KMS-11 (cell line): ENCODE data around the gene ADGRG1.

ENCODE experiments used
- H2AFZ ChIP-seq: fragments of 200-600 bp; sonication (generic); 2 replicates; pipeline ENCODE4 v1.6.1; 2016; ENCODE audit warnings: antibody characterized with exemption, mixed run types, low read depth
- H3K27ac ChIP-seq: fragments of 200-600 bp; sonication (generic); 2 replicates; pipeline ENCODE4 v1.6.1; 2016; ENCODE audit warnings: mild to moderate bottlenecking, mixed run types
- H3K27me3 ChIP-seq: fragments of 200-600 bp; sonication (generic); 2 replicates; pipeline ENCODE4 v1.6.1; 2017; ENCODE audit warnings: mild to moderate bottlenecking, low read depth, mixed run types, moderate library complexity; ENCODE audit not compliant: insufficient read depth
- H3K36me3 ChIP-seq: fragments of 200-600 bp; sonication (generic); 2 replicates; pipeline ENCODE4 v1.6.1; 2017; ENCODE audit warnings: mild to moderate bottlenecking, mixed run types; ENCODE audit not compliant: insufficient read depth
- H3K4me1 ChIP-seq: fragments of 200-600 bp; sonication (generic); 2 replicates; pipeline ENCODE4 v1.6.1; 2016; ENCODE audit warnings: mild to moderate bottlenecking, low read depth, mixed run types; ENCODE audit not compliant: poor library complexity, severe bottlenecking
- H3K4me2 ChIP-seq: fragments of 200-600 bp; sonication (generic); 2 replicates; pipeline ENCODE4 v1.7.0; 2016; ENCODE audit warnings: mild to moderate bottlenecking, mixed run types
- H3K4me3 ChIP-seq: fragments of 200-600 bp; sonication (generic); IDR thresholded peaks from 2 replicates; pipeline ENCODE4 v1.6.1; 2017; ENCODE audit warnings: low read depth, low read length, mixed read lengths; ENCODE audit not compliant: insufficient read depth
- H3K79me2 ChIP-seq: fragments of 200-600 bp; sonication (generic); 2 replicates; pipeline ENCODE4 v1.6.1; 2016; ENCODE audit warnings: low read depth, mixed run types; ENCODE audit not compliant: insufficient read depth
- H3K9ac ChIP-seq: fragments of 200-600 bp; sonication (generic); 2 replicates; pipeline ENCODE4 v1.6.1; 2016; ENCODE audit warnings: mild to moderate bottlenecking, mixed run types
- H4K20me1 ChIP-seq: fragments of 200-600 bp; sonication (generic); 2 replicates; pipeline ENCODE4 v1.6.1; 2016; ENCODE audit warnings: mild to moderate bottlenecking, mixed run types; ENCODE audit not compliant: insufficient read depth
- CTCF ChIP-seq: fragments of 200-600 bp; sonication (generic); conservative IDR thresholded peaks from 2 replicates; pipeline ENCODE4 v1.6.1; 2017; ENCODE audit warnings: low read depth, mild to moderate bottlenecking, antibody characterized with exemption, low read length, moderate library complexity, mixed read lengths

Gene ADGRG1

GRCh38 chr16:57663436-57663835 is 35.0 kb downstream of the ADGRG1 start:
- Histone ChIP-seq H4K20me1 (no peaks in the 10 kb centered on the region), H3K4me3 (no peak overlapping the region), H3K36me3 (no peaks in the 10 kb centered on the region), H3K79me2 (no peaks in the 10 kb centered on the region), H3K27ac (no peak overlapping the region), H2AFZ (no peak overlapping the region), H3K4me2 (no peak overlapping the region), H3K4me1 (no peaks in the 10 kb centered on the region), H3K9ac (no peak overlapping the region), H3K27me3 (no peaks in the 10 kb centered on the region)
- no peak for TF ChIP-seq CTCF

GRCh38 chr16:57663917-57664661 is 35.7 kb downstream of the ADGRG1 start:
- no peak overlapping the region for H3K9ac ChIP-seq
- no peak overlapping the region for H3K4me2 ChIP-seq
- H3K79me2 ChIP-seq, result no peaks in the 10 kb centered on the region
- no peak overlapping the region for H2AFZ ChIP-seq
- no peak for TF ChIP-seq CTCF
- H3K27me3 ChIP-seq, result no peaks in the 10 kb centered on the region
- no peak overlapping the region for H3K27ac ChIP-seq
- H3K4me3 ChIP-seq, result no peak overlapping the region
- no peaks in the 10 kb centered on the region for H3K36me3 ChIP-seq
- H4K20me1 ChIP-seq, result no peaks in the 10 kb centered on the region
- no peaks in the 10 kb centered on the region for H3K4me1 ChIP-seq

GRCh38 chr16:57664662-57665025 is 36.2 kb downstream of the ADGRG1 start:
- Histone ChIP-seq H3K4me2 (no peak overlapping the region), H3K27me3 (no peaks in the 10 kb centered on the region), H4K20me1 (no peaks in the 10 kb centered on the region), H3K9ac (no peak overlapping the region), H3K36me3 (no peaks in the 10 kb centered on the region), H2AFZ (no peak overlapping the region), H3K79me2 (no peaks in the 10 kb centered on the region), H3K27ac (no peak overlapping the region), H3K4me1 (no peaks in the 10 kb centered on the region), H3K4me3 (no peak overlapping the region)
- no peak for TF ChIP-seq CTCF

- no peak for TF ChIP-seq CTCF
Measured at GRCh38 chr16:57665541-57665940, 37.1 kb downstream of the ADGRG1 start.

More at GRCh38 chr16:57665541-57665940, 37.1 kb downstream of the ADGRG1 start:
- Histone ChIP-seq H3K36me3 (no peaks in the 10 kb centered on the region), H3K4me3 (no peak overlapping the region), H2AFZ (no peak overlapping the region), H3K27me3 (no peaks in the 10 kb centered on the region), H3K4me1 (no peaks in the 10 kb centered on the region), H3K4me2 (no peak overlapping the region), H4K20me1 (no peaks in the 10 kb centered on the region), H3K9ac (no peak overlapping the region), H3K27ac (no peak overlapping the region), H3K79me2 (no peaks in the 10 kb centered on the region)
